Umbilical cord (tissue), 2 donors: ENCODE measurements around the gene ZNF524. TPM values are rescaled to one million over a fixed set of nuclear protein-coding genes. Genes with fewer than 3 reads are reported as not detected.

Experiments
- DNase-seq: peaks from one replicate; pipeline ENCODE4 v3.0.0-alpha.2; 2015; ENCODE audit warnings: low spot score
- total RNA-seq: library from RNA; depleted of rRNA; stranded (reverse); fragments of >200 nt; gene quantifications from one replicate; pipeline ENCODE4 v1.2.3, GENCODE V29; 2014; ENCODE audit warnings: low replicate concordance; ENCODE audit not compliant: insufficient read depth

ZNF524 gene
- total RNA-seq, 1 donor from 2014 or later = 7.2 TPM

DNA sequence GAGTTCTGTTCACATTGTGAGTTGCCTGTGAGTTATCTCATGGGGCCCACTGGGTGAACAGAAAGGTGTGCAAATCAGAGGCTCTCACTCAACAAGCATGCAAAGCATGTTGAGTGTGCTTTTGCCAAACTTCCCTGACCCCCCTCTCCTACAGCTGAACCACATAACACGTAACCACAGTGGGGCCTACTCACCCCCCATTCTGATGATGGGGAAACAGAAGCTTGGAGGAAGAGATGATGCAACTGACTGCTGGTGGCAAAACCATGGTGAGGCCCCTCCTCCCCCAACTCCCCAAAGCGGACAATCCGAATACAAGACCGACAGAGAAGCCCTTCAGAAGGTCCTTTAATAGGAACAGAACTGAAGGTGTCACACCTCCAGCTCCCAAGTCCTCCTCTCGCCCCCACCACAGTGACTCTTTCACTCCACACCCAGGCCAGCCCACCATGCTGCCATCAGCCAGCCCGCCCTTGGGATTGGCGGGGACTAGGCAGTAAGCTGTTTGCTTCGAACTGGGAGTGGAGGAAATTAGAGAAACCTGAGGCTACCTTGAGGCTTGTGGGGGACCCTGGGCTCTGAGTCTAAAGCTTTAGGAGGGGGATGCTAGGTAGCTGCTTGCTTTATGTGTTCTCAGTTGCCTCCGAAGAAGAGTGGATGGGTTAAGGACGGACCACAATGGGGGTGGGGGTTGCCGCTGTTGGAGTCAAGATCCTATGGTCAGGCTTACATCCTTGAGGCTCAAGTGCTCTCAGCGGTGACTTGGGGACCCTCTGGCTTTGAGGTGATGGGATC lies 20.5 kb downstream of the ZNF524 start:
- no peak for DNase-seq

DNA sequence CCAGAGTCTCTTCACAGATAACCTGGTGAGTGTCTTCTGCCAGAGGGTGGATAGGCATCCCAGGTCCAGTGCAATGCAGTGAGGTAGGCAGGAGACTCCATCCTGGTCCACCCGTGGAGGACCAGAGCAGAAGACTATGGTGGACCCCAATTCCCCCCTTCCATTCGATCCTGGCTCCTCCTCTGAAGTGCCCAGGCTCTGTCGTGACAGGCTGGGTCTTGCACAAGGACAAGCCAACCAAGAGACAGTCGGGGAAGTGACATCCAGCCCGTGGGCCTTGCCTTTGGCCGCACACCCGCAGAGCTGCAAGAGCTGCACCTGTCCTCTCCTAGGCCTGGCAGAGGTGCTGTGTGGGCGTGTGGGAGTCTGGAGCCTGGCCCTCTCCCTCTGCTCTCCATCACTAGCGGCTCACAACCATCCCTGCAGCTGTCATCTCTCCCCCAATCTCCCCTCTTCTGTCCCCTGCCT lies 21.2 kb downstream of the ZNF524 start:
- no peak for DNase-seq

DNA sequence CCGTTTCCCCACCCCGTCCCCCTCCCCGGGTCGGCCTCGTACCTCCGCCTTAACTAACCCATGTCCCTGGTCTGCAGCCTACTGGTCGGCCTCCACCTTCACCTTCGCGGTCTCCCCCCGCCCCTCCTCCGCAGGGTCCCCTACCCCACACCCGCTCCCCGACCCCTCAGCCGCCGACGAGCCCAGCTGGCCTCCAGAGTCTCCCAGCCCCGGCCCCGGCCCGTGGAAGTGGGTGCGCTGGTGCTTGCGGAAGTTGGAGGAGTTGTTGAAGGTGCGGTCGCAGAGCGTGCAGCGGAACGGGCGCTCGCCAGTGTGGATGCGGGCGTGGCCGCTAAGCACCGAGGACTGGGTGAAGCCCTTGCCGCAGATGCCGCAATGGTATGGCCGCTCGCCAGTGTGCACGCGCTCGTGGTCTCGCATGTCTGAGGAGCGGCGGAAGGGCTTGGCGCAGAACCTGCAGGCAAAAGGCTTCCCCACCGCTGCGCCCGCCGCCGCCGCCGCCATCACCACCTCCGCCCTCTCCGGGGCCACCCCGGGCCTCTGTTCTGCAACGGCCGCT lies 21.7 kb downstream of the ZNF524 start:
- DNase-seq = no peak

DNA sequence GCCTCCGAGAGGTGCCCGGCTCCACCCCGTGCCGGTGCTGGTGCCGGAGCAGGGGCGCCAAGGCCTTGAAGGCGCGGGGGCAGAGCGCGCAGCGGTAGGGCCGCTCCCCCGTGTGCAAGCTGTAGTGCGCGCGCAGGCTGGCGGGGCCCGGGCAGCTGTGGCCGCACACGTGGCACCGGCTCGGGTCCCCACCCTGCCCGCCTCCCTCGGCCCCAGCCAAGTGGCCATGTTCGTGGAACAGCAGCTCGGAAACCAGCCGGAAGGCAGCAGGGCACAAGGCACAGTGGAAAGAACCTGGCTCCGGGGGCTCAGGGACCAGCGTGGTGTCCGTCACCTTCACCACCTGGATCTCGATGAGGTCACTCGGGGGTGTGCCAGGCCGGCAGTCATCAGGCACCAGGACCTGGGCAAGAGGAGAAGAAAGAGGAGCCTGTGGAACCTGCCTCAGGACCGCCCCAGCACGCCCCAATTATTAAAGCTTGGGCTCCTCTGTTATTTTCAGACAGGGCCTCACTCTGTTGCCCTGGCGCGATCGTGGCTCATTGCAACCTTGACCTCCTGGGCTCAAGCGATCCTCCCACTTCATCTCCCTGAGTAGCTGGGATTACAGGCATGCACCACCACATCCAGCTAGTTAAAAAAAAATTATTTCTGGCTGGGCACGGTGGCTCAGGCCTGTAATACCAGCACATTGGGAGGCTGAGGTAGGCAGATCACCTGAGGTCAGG lies 22.3 kb downstream of the ZNF524 start:
- DNase-seq = no peak

DNA sequence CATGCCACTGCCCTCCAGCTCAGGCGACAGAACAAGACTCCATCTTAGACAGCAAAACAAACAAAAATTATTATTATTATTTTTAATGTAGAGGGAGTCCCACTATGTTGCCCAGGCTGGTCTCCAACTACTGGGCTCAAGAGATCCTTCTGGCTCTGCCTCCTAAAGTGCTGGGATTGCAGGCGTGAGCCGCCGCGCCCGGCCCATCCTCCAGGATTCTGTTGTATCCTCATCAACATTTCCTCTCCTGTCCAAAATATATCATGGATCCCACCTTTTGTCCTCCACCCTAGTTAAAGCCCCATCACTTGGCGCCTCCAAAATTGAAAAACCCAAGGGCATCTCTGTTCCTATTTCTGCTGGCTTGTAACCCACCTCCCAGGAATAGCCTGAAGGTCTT lies 23.0 kb downstream of the ZNF524 start:
- DNase-seq = no peak

DNA sequence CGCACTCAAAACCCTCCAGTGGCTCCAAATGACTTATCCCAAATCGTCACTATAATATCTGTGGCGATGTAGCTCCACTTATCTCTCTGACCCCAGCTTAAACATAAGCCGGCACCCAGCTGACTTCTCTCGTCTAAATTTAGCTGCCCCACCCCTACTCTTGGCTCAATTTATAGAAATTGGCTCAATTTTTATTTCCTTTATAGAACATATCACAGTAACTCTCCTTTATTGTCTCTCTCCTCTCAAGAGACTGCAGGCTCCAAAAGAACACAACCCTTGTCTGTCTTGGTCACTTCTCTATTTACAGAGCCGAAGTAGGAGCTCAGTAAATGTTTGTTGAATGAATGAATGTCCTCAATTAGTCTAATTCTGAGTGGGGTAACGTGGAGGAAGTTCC lies 23.5 kb downstream of the ZNF524 start:
- DNase-seq = no peak

DNA sequence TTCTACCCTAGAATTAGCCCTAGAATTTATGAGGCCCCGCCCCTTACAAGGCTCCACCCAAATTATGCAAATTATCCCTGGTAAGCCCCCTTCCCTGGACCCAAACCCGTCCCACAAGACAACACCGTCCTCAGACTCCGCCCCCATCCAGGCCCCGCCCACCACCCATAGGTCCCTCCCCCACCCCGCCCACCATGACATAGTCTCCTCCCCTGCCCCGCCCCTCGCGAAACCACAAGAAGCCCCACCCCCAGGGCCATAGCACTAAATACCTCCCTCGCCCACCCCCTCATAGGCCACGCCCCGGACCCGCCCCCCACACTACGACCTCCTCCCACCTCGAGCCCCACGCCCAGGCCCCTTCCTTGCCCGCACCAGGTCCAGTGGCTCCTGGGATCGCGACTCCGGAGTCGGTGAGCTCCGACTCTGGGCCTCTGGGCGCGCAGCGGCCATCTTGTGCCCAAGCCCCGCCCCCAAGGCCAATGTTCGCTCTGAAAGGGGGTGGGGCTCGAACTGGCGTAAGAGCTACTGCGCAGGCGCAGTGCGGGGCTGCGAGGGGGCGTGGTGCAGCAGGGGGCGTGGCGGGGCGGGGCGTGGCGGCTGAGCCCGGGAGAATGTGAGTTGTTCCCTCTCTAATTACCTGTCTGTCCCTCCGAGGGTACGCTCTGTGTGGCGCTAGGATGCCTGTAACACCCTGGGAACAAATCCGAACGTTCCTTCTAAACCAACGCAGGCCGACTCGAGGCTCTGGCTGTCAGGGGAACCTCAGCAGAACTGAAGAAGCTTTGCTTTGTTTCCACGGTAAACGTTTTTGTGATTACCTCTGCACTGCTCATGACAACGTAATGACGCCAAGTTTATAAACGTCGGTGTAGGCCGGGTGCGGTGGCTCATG lies 24.3 kb downstream of the ZNF524 start, which contains the start of gene ZNF784:
ZNF784 (minus strand) TSS at position 458 of the 895 bp plus-strand sequence; CDS start at position 453, 5 bp downstream.
- DNase-seq = peak; percentile 96

DNA sequence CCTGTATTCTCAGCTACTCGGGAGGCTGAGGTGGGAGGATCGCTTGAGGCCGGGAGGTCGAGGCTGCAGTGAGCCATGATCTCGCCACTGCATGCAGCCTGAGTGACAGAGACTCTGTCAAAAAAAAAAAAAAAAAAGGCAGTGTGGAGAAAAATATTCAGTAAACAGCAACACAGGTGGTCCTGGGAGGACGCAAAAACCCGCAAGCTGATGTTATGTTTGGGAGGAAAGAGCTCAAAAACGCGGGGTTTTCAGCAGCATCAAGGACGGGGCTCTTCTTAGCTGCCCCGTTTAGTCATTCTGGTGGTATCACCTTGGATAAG lies 24.9 kb downstream of the ZNF524 start:
- DNase-seq = no peak

DNA sequence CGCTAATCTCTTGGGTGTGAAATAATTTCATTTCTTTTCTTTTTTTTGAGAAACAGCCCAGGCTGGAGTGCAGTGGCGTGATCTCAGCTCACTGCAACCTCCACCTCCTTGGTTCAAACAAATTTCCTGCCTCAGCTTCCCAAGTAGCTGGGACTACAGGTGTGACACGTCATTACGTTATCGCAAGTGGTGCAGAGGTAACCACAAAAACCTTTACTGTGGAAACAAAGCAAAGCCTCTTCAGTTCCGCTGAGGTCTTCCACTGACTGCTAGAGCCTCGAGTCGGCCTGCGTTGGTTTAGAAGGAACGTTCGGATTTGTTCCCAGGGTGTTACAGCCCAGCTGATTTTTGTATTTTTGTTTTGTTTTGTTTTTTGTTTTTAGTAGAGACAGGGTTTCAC lies 26.3 kb downstream of the ZNF524 start:
- no peak for DNase-seq

DNA sequence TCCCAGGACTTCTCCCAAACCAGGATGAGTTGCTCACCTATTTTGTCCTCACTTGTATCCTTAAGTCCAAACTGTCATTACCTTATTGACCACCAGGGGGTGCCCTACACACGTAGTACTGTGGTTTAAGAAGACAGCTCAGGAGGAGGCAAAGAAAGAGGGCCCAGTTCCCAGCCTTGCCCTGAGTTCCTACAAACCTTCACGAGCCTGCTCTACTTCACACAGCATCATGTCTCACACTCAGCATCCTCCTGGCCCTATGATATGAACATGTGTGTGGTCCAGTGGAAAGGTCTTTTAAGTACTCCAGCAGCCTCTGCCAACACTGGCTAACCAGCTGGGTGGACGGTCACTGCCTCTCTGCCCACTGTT lies 32.4 kb downstream of the ZNF524 start:
- peak; percentile 93 for DNase-seq

DNA sequence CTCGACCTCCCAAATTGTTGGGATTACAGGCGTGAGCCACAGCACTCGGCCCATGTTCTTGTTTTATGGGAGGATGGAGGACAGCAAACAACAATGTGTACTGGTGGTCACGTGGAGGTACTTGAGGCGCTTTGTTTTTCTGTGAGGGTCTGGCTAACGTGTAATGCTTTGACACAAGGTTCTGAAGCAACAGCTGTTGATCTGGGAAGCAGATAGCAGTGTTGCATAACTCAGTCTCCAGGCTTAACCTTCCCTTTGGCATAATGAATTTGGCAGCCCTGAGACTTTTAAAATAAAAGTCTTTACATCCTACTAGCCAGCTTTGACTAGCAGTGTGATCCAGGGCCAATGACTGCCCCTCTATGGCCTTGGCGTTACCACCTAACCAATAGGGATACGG lies 33.8 kb downstream of the ZNF524 start:
- no peak for DNase-seq

DNA sequence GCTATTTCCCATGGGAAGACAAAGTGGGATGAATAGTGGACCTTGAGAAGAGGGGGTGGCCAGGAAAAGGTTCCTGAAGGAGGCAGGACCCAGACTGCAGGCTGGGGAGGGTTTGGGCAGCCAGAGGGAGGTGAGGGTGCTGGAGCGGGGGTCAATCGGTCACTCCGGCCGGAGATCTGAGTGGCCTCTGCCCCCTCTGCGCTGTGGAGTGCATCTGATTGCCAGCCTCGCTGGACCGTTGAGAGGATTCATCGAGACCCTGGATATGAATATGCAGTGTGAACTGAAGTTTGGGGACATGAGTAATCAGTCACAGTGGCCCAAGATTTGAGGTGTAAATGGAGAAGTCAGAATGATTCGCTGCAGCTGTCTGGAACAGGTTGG lies 35.2 kb downstream of the ZNF524 start:
- DNase-seq = no peak

DNA sequence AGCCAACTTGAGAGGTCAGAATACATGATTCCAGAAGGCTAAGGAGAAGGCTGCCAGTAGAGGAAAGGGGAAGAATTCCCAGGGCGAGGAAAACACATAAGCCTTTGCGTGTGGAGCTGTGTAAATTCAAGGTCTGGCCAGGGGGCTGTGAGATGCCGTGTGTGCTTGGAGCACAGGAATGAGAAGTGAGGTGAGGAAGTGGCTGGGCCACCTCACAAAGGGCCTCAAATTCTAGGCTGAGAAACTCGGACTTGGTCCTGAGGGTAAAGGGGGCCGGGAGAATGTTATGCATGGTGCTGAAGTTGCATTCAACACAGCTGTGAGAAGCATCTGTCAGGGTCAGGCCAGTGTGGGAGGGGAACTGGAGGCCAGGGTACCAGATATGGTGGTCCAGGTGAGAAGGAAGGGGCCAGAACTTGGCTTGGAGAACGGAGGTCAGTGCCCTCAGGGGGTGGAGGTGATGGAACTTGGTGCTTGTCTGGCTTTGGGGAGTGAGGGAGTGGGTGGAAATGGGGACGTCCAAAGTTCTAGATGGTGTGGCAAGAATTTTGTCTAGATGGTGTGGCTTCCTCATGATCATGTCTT lies 35.9 kb downstream of the ZNF524 start:
- DNase-seq = no peak

DNA sequence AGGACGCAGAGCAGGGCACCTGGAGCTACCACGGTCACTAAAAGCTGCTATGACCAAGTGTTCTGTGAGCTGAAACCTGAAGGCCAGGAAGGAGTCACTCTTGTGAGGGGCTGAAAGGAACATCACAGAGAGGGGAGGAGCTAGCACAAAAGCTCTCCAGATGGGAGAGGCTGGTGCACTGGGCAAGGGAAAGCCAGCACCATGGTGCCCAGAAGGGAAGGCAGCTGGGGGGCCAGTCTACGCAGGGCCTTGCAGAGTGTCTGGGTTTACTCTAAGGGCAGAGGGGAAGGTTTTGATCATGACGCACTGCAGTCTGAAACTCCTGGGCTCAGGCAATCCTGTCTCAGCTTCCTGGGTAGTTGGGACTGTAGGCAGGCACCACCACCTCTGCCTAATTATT lies 36.6 kb downstream of the ZNF524 start:
- DNase-seq = no peak

DNA sequence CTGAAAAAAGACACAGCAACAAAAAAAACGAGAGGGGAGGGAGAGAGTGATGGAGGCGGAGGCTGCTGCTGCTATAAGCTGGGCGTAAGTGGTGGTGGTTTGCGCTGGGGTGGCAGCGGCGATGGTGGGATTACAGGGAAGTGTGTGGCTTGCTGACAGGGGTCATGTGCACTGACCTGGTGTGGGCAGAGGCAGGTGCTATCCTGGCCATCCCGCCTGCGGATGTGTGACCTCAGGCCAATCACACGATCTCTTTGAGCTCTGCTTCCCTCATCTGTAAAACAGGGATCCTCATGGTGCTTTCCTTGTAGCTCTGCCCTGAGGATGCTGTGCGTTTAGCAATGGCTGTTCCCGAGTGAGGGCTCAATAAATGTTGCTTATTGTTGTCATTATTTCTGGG lies 37.4 kb downstream of the ZNF524 start:
- no peak for DNase-seq

DNA sequence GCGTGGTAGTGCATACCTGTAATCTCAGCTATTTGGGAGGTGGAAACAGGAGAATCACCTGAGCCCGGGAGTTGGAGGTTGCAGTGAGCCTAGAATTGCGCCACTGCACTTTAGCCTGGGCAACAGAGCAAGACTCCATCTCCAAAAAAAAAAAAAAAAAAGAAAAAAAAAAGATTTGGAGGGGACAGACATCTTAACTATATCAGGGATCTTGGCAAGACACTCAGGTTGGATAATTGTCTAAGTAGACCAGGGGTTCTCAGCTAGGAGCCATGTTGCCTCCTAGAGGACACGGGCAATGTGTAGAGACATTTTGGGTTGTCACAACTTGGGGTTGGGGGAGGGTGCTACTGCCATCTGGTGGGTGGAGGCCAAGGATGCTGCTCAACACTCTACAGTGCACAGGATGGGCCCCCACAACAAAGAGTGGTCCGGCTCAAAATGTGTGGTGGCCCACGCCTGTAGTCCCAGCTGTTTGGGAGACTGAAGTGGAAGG lies 38.8 kb downstream of the ZNF524 start:
- DNase-seq = no peak

DNA sequence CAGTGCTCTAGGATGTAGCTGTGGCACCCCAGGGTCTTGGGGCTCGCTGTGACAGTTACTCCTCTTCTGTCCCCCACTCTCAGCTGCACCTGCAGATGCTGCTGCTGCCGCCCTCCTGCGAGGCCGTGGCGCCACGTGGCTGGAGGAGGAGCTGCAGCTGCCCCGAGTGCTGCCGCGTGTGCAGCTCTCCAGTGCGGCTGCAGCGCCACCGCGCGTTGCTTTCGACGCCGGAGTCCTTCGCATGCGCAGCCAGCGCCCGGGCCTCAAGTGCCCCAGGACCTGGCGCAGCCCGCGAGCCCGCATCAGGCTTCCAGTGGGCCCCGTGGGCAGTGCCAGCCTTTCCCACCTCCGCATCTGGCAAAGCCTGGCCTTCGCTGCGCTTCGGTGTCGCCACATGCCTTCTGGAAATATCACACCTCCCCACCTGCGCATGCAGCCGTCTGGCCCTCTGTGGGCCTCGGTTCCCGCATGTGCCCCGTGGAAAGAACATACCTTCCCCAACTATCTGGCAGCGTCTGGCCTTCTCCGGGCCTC lies 40.0 kb downstream of the ZNF524 start:
- DNase-seq = peak; percentile 72

DNA sequence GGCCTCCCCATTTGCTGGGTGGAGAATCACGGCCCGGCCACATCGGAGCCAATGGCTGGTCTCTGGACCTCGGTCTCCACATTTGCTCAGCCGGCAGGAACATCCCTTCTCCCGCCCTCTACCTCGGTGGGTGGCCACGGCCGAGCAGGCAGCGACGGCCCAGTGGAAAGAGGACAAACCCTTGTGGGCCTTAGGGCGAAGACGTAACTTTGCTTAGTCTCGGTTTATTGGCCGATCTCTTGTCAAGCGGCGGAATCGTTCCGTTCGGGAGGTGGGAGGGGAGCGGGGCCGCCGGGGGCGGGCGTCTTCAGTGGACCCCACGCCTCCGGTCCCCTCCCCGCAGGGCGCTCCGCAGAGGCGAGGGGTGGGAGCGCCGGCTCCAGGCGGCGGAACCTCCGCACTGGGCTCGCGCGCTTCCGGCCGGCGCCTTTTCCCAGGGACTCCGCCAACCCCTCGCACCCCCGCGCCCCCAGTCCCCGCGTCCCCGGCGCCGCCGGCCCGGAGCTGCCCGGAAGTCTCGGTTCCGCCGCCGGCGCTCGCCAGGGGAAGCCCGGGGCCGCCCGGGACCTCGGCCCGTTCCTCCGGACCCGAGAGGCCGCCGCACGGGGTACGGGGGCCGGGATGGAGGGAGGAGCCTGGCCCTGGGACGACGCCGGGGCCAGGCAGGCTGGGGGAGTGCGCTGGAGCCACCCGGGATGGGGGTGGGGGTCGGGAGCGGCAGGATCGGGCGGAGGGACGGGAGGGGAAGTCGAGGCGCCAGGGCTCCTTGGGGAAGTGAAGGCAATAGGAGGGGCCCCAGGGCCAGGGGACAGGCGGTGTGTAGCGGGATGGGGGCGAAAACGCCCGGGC lies 40.7 kb downstream of the ZNF524 start, which contains the start of gene ZNF580:
ZNF580 (plus strand) TSS at position 426 of the 849 bp plus-strand sequence. CDS start 1,507 bp downstream, outside the sequence.
- peak; percentile 92 for DNase-seq

DNA sequence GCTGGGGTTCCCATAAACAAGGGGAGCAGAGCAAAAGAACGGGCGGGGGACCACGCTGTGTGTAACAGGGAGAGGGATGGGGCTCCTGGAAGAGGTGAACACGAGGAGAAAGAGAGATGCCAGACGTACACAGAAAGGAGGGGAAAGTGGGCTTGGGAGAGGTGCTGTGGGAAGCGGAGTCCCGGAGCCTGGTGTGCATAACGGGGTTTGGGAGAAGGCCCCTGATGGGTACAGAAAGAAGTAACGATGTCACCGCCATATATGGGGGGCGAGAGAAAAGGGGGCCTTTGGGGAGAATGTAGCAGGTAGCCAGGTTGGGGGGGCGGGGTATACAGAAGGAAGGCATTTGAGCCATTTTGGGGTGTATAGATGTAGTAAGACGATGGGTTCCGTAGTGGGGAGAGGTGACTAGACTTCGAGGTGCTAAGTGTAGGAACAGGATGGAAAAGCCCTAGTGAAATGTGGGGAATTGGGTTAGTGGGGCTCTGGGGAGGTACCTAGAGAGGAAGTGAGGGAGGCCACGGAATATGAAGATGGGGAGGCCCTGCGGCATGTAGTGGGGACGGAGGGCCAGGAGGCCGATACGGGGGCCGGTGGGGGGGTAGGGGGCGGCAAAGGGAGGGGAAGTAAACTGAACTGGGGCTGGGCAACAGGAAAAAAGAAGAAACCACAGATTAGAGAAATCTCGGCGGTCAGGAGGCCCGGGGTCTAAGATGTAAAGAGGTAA lies 41.5 kb downstream of the ZNF524 start:
- no peak for DNase-seq
